Loucy (cell line): ENCODE data around the gene ZP4.

Source experiments
- H2AFZ ChIP-seq: fragments of 200-600 bp; sonication (generic); 2 replicates; pipeline ENCODE4 v1.6.0; 2016; ENCODE audit warnings: antibody characterized with exemption, mild to moderate bottlenecking, low read length, moderate library complexity
- H3F3A ChIP-seq: fragments of 200-600 bp; 2 replicates; pipeline ENCODE4 v1.6.0; 2016; ENCODE audit warnings: antibody characterized with exemption, low read depth, mild to moderate bottlenecking
- H3K27me3 ChIP-seq: fragments of 200-600 bp; sonication (generic); 2 replicates; pipeline ENCODE4 v1.6.1; 2014; ENCODE audit warnings: low read length, mild to moderate bottlenecking; ENCODE audit not compliant: insufficient read depth, poor library complexity, severe bottlenecking
- H3K36me3 ChIP-seq: fragments of 200-600 bp; sonication (generic); 2 replicates; pipeline ENCODE4 v1.6.1; 2016; ENCODE audit warnings: low read length; ENCODE audit not compliant: insufficient read depth
- H3K4me1 ChIP-seq: fragments of 200-600 bp; sonication (generic); 2 replicates; pipeline ENCODE4 v1.5.1; 2014; ENCODE audit warnings: low read length, mild to moderate bottlenecking; ENCODE audit not compliant: insufficient read depth, poor library complexity, severe bottlenecking
- H3K4me2 ChIP-seq: fragments of 200-600 bp; sonication (generic); 2 replicates; pipeline ENCODE4 v1.6.0; 2014; ENCODE audit warnings: antibody characterized with exemption, low read length, low read depth, mild to moderate bottlenecking; ENCODE audit not compliant: poor library complexity, severe bottlenecking
- H3K4me3 ChIP-seq: fragments of 200-600 bp; sonication (generic); 2 replicates; pipeline ENCODE4 v1.5.1; 2014; ENCODE audit warnings: low read length, mild to moderate bottlenecking, mixed read lengths; ENCODE audit not compliant: poor library complexity, severe bottlenecking
- H3K79me2 ChIP-seq: fragments of 200-600 bp; sonication (generic); 2 replicates; pipeline ENCODE4 v1.6.1; 2014; ENCODE audit warnings: low read length; ENCODE audit not compliant: insufficient read depth
- H3K9ac ChIP-seq: fragments of 200-600 bp; sonication (generic); 2 replicates; pipeline ENCODE4 v1.6.0; 2014; ENCODE audit warnings: mild to moderate bottlenecking, low read depth, low read length, moderate library complexity; ENCODE audit not compliant: poor library complexity, severe bottlenecking
- H3K9me2 ChIP-seq: fragments of 200-600 bp; sonication (generic); replicated peaks from 2 replicates; pipeline ENCODE4 v1.6.1; 2016; ENCODE audit warnings: low read depth, low read length, mixed read lengths
- H3K9me3 ChIP-seq: fragments of 200-600 bp; sonication (generic); 2 replicates; pipeline ENCODE4 v1.6.1; 2014; ENCODE audit warnings: mild to moderate bottlenecking, antibody characterized with exemption, low read length, low read depth; ENCODE audit not compliant: insufficient read depth
- H4K20me1 ChIP-seq: fragments of 200-600 bp; sonication (generic); 2 replicates; pipeline ENCODE4 v1.6.0; 2014; ENCODE audit warnings: antibody characterized with exemption, low read length, mild to moderate bottlenecking; ENCODE audit not compliant: insufficient read depth, poor library complexity, severe bottlenecking
- CTCF ChIP-seq: fragments of 200-600 bp; sonication (generic); conservative IDR thresholded peaks from 2 replicates; pipeline ENCODE4 v1.5.1; 2014; ENCODE audit warnings: mild to moderate bottlenecking, antibody characterized with exemption, low read length
- EZH2phosphoT487 ChIP-seq: fragments of 200-600 bp; IDR thresholded peaks from 2 replicates; pipeline ENCODE4 v1.6.1; 2018; ENCODE audit warnings: antibody characterized with exemption, mild to moderate bottlenecking, moderate library complexity, borderline replicate concordance

The ZP4 gene

GRCh38 chr1:237921306-237921705, 30.6 kb upstream of the ZP4 start:
- no peak overlapping the region for H2AFZ ChIP-seq
- no peaks in the 10 kb centered on the region for H3K36me3 ChIP-seq
- no peak for TF ChIP-seq EZH2phosphoT487
- no peak for TF ChIP-seq CTCF
- no peaks in the 10 kb centered on the region for H3K9me2 ChIP-seq
- H3K9me3 ChIP-seq = no peaks in the 10 kb centered on the region
- H3K9ac ChIP-seq = no peak overlapping the region
- no peaks in the 10 kb centered on the region for H3K79me2 ChIP-seq
- H3K4me1 ChIP-seq = no peaks in the 10 kb centered on the region
- H3K27me3 ChIP-seq = no peaks in the 10 kb centered on the region
- H3K4me3 ChIP-seq = no peak overlapping the region
- no peaks in the 10 kb centered on the region for H4K20me1 ChIP-seq
- H3K4me2 ChIP-seq = no peak overlapping the region
- H3F3A ChIP-seq = no peaks in the 10 kb centered on the region

- Histone ChIP-seq H3K4me3 (no peak overlapping the region), H3K27me3 (no peaks in the 10 kb centered on the region), H3K9me2 (0 out of 2 replicates have a peak, but pooled peaks cover 4% of the 10 kb centered on the region), H3K9ac (no peak overlapping the region), H4K20me1 (no peaks in the 10 kb centered on the region), H3F3A (no peaks in the 10 kb centered on the region), H3K79me2 (no peaks in the 10 kb centered on the region), H2AFZ (no peak overlapping the region), H3K4me2 (no peak overlapping the region), H3K36me3 (no peaks in the 10 kb centered on the region), H3K4me1 (no peaks in the 10 kb centered on the region), H3K9me3 (0 out of 2 replicates have a peak, but pooled peaks cover 4% of the 10 kb centered on the region)
- TF ChIP-seq EZH2phosphoT487 (no peak), CTCF (no peak)
Observed at GRCh38 chr1:237913345-237913744, 22.6 kb upstream of the ZP4 start.

- H3K9ac ChIP-seq = no peak overlapping the region
- no peak overlapping the region for H3K4me3 ChIP-seq
- H3K27me3 ChIP-seq = no peaks in the 10 kb centered on the region
- no peaks in the 10 kb centered on the region for H3K4me1 ChIP-seq
- H2AFZ ChIP-seq = no peak overlapping the region
- H4K20me1 ChIP-seq = no peaks in the 10 kb centered on the region
- H3K79me2 ChIP-seq = no peaks in the 10 kb centered on the region
- H3K4me2 ChIP-seq = no peak overlapping the region
- TF ChIP-seq CTCF (no peak), EZH2phosphoT487 (no peak)
- no peaks in the 10 kb centered on the region for H3F3A ChIP-seq
- H3K36me3 ChIP-seq = no peaks in the 10 kb centered on the region
- 0 out of 2 replicates have a peak, but pooled peaks cover 4% of the 10 kb centered on the region for H3K9me2 ChIP-seq
- 0 out of 2 replicates have a peak, but pooled peaks cover 4% of the 10 kb centered on the region for H3K9me3 ChIP-seq
Observed at GRCh38 chr1:237911911-237912310, 21.2 kb upstream of the ZP4 start.
